OCI-LY7 (cell line): ENCODE measurements around the gene ABCA13.
"Not testable (repeated sequence)": the region's sequence is repeated elsewhere in the genome, so short reads cannot be mapped to it uniquely, and the experiment has no call there.

Experiments used
- EZH2phosphoT487 ChIP-seq: fragments of 200-600 bp; sonication (generic); IDR thresholded peaks from 2 replicates; pipeline ENCODE4 v1.6.1; 2018; ENCODE audit warnings: low read depth, borderline replicate concordance, mild to moderate bottlenecking, mixed run types, antibody characterized with exemption, low read length, moderate library complexity, mixed read lengths
- TF ChIP-seq, protein P1 (sequence below): fragments of 200-600 bp; sonication (generic); conservative IDR thresholded peaks from 2 replicates; pipeline ENCODE4 v1.5.1; 2014; ENCODE audit warnings: mild to moderate bottlenecking, antibody characterized with exemption, low read length, moderate library complexity, mixed read lengths

DNA sequence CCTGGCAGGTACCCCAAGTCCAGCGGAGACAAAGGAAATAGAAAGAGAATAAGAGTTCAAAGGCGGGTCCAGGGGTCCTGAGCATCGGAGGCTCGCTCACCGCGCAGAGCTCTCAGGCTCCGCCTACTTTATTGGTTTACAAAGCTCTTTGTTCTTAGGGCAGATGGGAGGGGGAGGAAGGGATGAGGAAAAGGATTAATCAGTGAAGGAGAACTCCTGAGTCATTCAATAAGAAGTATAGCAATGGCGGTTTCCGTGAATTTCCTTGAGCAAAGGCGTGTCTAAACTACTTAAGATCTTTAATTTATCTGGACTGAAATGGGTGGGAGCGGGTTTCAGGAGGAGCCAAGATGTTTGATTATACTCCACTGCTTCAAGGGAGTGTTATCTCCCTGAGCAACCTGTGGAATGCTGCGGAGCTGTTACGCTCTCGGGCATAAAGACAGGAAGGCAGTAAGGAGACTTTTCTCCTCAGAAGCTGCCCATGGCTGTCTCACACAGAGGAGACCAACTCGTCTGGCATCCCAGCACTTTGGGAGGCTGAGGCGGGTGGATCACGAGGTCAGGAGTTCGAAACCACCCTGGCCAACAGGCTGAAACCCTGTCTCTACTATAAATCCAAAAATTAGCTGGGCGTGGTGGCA, 29.8 kb downstream of the ABCA13 start:
- TF ChIP-seq, protein P1, sequence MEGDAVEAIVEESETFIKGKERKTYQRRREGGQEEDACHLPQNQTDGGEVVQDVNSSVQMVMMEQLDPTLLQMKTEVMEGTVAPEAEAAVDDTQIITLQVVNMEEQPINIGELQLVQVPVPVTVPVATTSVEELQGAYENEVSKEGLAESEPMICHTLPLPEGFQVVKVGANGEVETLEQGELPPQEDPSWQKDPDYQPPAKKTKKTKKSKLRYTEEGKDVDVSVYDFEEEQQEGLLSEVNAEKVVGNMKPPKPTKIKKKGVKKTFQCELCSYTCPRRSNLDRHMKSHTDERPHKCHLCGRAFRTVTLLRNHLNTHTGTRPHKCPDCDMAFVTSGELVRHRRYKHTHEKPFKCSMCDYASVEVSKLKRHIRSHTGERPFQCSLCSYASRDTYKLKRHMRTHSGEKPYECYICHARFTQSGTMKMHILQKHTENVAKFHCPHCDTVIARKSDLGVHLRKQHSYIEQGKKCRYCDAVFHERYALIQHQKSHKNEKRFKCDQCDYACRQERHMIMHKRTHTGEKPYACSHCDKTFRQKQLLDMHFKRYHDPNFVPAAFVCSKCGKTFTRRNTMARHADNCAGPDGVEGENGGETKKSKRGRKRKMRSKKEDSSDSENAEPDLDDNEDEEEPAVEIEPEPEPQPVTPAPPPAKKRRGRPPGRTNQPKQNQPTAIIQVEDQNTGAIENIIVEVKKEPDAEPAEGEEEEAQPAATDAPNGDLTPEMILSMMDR, result not testable (repeated sequence)
- TF ChIP-seq EZH2phosphoT487, result not testable (repeated sequence)
